IPS-18c (cell line): Measurements from ENCODE around the gene HOXA2.

ENCODE experiments used
- H3K4me3 ChIP-seq: 2 replicates; pipeline ENCODE4 v1.7.0; 2013; ENCODE audit warnings: low read depth, mild to moderate bottlenecking, low read length, moderate library complexity; ENCODE audit not compliant: insufficient read depth
- H3K9me3 ChIP-seq: one replicate; pipeline ENCODE4 v1.6.1; 2013; ENCODE audit warnings: mild to moderate bottlenecking, low read length, moderate library complexity; ENCODE audit not compliant: control insufficient read depth, insufficient read depth

HOXA2 gene

DNA sequence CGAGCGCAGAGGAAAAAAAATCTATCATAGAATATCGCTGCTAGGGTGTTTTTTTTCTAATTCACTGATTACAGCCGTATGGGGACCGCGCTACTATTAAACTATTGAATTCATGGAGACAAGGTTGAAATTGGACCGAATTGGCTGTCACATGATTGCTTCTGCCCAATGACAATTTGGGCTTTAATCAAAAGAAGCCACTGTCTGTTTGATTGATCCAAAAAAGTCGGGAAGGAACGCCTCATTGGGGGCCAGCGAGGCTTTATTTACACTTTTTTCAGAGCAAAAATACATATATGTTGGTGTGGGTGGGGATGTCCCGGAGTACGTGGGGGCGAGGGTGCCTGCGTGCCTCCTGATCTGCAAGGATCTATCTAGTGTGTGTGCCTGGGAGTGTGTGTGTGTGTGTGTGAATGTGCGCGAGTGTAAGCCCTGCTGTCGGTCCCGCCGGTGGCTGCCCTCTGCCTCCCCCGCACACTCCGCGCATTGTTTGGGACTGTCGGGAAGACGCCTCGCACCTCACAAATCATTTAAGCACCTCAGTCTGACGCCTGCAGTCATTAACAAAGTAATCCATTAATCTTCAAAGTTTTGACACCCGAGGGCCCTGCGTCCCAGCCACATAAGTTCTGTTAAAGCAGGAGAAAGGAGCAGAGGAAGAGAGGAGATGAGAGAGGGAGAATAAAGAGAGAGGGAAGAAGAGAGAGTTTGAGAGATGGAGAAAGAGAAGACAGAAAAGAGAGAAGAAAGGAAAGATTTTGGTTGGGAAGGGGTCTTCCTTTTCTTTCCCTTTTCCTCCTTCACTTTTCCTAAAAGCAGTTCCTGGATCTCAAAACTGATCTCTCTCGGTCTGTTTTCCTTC is at the start of gene HOXA2:
TSS of gene HOXA2 (minus strand) at position 103 of the 862 bp plus-strand sequence. CDS start 183 bp downstream, outside the sequence.
- Histone ChIP-seq H3K4me3 (peak within 1 kb of the TSS; percentile 36; the same call in 1 of the 2 replicates), H3K9me3 (peaks cover 2% of the 10 kb centered on the region)

DNA sequence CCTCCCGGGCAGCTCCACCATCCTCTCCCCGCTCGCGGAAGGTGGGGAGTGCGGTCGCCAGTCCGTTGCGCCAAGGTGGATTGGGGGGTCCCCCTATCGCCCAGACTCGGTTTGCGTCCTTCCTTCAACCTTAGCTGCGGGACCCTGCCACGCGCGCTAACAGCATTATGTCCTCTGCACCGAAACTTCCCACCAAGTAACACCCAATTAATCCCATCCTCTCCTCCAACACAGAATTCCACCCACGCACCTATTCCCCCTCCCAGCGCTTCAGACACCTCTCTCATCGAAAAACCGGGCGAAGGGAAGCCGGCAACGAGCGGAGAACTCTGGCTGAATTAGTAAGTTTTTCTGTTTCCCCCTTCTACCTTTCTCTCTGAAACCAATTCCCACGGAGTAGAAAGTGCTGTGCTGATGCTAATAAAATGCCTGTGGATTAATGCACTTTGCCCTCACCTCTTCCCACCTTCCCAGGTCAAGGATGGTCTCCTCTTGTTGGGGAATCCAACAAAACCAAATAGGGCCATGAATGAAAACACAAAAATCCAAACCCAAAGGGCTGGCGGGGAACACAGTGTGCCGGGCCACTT is 49.0 kb upstream of the HOXA2 start:
- Histone ChIP-seq H3K4me3 (no peak overlapping the region), H3K9me3 (peaks cover 2% of the 10 kb centered on the region)

- peak overlapping the region; percentile 22; the same call in 1 of the 2 replicates for H3K4me3 ChIP-seq
- H3K9me3 ChIP-seq: peaks cover 2% of the 10 kb centered on the region
Measured at GRCh38 chr7:27150568-27151340, 48.3 kb upstream of the HOXA2 start.

DNA sequence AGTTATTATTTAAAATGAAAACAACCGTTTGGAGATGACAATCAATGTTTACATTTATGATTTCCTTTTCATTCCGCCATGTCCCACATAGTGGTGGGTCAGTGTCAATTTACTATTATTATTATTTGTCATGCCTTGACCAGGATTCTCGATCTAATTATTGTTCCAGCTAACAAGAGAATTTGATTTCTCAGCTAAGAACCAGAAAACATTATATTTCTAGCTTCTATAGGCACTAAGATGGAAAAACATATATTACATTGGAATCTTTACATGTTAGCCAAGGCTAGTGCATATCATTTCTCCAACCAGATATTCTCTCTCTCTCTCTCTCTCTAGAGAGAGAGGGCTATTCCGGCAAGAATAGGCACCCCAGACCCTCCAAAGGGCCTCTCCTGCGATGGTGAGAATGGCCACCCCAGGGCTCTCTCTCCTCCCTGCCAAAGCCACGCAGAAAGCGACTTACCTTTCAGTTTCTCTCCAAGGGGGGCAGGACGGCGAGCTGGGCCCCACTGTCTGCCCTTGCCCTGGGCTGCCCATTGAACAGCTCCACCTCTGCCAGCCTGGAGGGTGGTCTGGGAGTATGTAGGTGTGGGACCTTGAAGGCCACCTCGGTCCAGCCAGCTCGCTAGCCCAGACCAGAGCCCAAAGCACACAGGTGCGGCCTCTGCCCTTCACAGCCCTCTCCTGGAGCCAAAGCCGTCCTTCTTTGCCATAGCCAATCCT is 47.5 kb upstream of the HOXA2 start:
- no peak overlapping the region for H3K4me3 ChIP-seq
- H3K9me3 ChIP-seq: peaks cover 2% of the 10 kb centered on the region

DNA sequence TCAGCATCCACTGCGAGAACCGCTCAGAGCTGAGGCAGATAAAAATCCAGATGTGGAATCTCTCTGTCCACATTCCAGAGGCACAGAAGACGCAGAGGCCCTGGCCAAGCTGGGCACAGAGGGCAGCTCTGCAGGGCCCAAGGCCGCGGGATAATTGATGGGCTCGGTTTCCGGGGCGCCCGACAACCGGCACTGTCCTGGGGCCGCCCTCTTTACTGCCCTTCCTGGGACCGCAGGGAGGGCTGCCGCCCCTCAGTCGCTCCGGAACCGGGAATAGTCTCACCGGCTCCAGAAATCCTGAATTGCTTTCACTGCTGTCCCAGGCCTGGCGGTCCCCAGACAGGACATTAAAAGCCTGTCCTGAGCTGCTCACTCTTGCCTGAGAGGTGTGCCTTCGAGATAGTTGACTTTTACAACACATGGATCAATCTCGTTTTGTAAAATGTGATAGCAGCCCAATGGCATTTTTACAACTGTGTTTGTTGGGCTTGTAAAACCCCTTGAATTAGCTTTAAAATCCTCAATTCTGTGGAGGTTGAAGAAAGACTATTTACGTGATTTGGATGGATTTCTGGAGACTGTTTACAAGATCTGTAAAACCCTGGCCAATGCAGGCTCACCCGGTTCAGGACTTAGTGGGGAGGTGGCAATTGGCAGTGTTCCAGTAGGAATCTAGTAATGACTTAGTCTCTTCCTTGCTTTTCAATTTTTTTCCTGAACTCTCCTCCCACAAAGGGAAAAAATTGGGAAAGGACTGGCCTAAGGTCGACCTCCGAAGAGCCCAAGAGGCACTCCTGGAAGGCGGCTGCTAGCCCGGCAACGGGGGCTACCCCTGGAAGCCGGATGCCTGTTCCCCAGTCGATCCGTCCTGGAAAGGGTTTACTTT is 46.5 kb upstream of the HOXA2 start:
- Histone ChIP-seq H3K4me3 (no peak overlapping the region), H3K9me3 (peaks cover 2% of the 10 kb centered on the region)

DNA sequence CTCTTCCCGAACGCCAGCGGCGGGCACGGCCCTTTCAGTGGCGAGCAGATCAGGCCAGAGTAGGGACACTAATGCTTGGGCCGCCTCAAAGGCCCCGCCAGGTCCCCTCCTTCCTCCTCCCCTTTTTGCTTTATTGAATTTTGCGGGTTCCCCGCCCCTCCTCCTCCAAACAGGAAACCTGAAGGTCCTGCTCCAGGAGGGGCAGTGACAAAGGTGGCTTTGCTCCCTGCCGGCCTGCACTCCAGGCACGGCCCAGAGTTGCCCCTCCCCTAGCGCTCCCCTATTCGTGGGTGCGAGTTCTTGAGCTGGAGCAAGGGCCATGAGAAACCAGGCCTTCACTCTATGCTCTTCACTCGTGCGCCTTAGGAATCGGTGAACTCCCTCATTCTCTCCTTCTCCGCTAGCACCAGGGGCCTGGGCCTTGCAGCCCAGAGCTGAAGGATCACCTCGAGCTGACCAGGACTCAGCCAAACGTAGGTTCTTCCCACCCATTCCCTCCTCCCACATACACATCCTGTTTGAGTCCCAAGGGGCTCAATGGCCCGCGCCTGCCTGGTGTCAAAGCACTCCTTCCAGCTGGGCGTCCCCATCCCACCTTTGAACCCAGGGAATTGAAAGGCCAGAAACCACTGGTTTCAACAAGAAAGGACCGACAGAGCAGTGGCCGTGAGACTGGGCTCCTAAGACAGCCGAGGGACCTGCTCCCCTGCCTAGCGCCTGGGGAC is 45.7 kb upstream of the HOXA2 start:
- peaks cover 5% of the 10 kb centered on the region for H3K9me3 ChIP-seq
- no peak overlapping the region for H3K4me3 ChIP-seq

DNA sequence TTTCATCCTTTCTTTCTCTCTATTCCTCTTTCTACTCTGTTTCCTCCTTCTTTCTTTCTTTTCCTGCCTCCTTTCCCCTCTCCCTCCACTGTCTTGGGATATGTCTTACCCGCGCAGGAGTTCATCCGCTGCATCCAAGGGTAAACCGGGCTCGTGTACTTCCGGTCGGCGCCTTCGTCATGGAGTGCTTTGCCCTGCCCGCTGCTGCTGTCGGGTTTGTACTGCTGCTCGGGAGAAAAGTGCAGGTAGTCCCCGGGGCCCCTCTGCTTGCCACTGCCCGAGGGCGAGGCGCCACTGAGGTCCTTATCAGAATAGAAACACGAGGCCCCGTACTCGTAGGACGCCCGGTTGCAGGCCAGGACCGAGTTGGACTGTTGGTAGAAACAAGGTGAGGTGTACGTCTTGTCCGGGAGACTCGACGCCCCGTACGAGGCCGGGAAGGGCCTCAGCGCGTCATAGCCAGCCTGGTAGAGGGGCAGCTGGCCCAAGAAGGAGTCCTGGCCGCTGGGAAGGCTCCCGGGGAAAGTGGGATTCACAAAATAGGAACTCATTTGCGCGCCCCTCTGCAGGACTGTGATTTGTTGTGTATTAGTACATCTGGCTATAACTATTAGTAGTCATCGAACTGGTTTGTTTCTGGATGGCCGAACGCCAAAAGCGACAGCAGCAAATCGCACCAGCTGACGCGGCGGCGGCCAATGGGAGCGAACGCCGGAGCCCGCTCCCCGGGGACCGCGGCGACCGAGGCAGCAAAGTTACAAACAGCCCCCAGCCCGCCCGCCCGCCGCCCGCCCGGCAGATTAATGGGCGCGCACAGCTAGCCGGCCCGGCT is 44.9 kb upstream of the HOXA2 start, which contains the start of gene HOXA6:
TSS of gene HOXA6 (minus strand) at position 576 of the 832 bp plus-strand sequence. CDS start at position 551, 25 bp downstream.
- no peak within 1 kb of the TSS for H3K4me3 ChIP-seq
- H3K9me3 ChIP-seq: peaks cover 7% of the 10 kb centered on the region

GRCh38 chr7:27146491-27147198 is 44.2 kb upstream of the HOXA2 start:
- Histone ChIP-seq H3K4me3 (no peak overlapping the region), H3K9me3 (peaks cover 7% of the 10 kb centered on the region)

GRCh38 chr7:27145914-27146412 is 43.5 kb upstream of the HOXA2 start:
- Histone ChIP-seq H3K4me3 (no peak overlapping the region), H3K9me3 (peaks cover 7% of the 10 kb centered on the region)

DNA sequence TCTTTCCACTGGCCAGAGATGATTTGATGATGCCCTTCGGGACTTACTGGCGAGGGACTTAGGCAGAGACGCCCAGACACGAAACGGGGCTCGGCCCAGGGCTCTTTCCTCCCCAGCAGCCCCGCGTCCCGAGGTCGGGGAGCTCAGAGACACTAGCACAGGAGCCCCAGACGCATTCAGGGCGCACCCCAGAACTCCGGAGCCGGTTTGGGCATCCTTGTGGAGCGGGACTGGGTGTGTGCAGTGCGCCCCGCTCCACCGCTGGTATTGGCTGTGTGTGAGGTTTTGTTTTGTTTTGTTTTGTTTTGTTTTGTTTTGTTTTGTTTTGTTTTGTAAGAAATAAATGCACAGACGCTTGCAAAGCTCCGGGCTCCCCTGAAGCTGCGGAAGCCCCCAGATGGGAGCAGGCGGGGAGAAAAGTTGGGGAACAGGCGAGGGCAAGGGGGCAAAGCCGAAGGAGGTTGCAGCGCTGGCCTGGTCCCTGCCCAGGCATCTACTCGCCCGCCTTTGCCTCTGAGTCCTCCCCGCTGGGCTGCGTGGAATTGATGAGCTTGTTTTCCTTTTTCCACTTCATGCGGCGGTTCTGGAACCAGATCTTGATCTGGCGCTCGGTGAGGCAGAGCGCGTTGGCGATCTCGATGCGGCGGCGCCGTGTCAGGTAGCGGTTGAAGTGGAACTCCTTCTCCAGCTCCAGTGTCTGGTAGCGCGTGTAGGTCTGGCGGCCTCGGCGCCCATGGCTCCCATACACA is 42.9 kb upstream of the HOXA2 start:
- Histone ChIP-seq H3K9me3 (peaks cover 7% of the 10 kb centered on the region), H3K4me3 (no peak overlapping the region)

DNA sequence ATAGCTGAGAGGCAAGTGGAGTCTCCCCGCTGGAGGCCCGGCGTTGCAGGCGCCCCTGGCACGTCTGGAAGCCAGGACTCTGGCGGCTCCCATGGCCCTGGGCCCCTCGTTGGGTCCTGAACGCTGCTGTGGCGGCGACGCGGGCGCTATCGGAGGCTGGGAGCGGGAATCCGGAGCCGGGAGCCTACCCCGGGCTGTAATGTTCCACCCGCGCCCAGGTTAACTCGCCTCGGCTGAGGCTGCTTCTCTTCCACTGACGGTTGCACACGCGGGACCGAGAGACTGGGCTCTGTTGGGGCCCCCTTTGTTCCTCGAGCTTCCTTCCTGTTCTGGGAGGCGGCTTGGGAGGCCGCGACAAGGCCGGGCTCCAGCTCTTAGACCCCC is 42.3 kb upstream of the HOXA2 start:
- no peak overlapping the region for H3K4me3 ChIP-seq
- H3K9me3 ChIP-seq: peaks cover 7% of the 10 kb centered on the region

DNA sequence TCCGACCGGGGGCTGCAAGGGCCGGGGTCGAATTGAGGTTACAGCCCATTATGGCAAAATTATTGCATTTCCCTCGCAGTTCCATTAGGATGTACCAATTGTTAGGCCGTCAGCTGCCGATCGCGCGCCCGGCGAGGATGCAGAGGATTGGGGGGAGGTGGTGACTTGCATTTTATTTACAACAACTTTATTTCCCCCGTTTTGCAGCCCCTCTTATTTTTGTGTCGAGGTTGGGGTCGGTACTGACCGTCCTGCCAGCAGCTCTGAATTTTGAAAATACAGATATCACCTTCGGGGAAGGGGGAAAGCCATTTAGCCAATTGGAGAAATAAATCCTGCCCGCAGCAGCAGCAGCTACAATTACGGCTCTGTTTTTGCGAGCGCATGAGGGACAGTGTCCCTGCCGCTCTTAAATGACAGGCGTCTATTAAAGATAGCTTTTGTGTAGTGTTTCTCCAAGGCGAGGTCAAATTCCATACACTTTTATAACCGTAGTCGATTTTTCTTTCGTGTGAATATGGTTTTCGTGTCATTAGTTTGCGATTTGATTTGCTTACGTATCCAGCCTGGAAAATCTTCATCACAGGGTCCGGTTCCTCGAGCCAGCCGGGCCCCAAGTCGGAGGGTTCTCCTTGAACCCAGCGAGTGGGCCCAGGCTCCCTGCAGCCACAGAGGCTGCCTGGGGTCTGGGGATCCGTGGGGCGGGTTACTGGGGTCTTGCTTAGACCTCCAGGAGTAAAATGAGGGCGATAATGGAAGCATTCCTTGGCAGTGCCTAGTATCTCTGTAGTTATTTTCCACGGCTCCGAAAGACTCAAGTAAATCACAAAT is 41.7 kb upstream of the HOXA2 start:
- Histone ChIP-seq H3K4me3 (no peak overlapping the region), H3K9me3 (peaks cover 7% of the 10 kb centered on the region)
